ENCODE data around the gene NUP88.

DNA sequence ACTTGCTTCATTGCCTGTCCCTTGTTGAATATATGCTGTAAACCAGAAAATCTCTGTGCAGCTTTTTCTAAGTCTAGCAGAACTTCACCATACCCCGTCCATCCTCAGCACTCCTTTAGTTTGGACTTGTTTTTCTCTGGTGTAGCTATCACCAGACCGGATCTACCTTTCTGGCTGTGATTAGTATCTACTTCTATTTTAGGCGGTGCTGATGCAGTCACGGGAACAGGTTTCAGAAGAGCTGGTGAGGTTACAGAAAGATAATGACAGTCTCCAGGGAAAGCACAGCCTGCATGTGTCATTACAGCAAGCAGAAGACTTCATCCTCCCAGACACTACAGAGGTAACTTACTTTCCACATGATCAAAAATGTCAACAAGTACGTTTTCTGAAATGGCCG lies 46.4 kb downstream of the NUP88 start:
- TF ChIP-seq POLR2A (IDR thresholded peaks at IDR 0.05; ENCODE audit: low read length), result no peak
- no peak for TF ChIP-seq GATA1 (IDR thresholded peaks at IDR 0.05; ENCODE audit: low read depth, low read length)

All from erythroblast (primary cell).